Measurements from ENCODE around the gene SLC13A3.

SLC13A3 gene

GRCh38 chr20:46519471-46520068 is 131.7 kb downstream of the SLC13A3 start:
- no peak for TF ChIP-seq ZFX (IDR thresholded peaks at IDR 0.05)

DNA sequence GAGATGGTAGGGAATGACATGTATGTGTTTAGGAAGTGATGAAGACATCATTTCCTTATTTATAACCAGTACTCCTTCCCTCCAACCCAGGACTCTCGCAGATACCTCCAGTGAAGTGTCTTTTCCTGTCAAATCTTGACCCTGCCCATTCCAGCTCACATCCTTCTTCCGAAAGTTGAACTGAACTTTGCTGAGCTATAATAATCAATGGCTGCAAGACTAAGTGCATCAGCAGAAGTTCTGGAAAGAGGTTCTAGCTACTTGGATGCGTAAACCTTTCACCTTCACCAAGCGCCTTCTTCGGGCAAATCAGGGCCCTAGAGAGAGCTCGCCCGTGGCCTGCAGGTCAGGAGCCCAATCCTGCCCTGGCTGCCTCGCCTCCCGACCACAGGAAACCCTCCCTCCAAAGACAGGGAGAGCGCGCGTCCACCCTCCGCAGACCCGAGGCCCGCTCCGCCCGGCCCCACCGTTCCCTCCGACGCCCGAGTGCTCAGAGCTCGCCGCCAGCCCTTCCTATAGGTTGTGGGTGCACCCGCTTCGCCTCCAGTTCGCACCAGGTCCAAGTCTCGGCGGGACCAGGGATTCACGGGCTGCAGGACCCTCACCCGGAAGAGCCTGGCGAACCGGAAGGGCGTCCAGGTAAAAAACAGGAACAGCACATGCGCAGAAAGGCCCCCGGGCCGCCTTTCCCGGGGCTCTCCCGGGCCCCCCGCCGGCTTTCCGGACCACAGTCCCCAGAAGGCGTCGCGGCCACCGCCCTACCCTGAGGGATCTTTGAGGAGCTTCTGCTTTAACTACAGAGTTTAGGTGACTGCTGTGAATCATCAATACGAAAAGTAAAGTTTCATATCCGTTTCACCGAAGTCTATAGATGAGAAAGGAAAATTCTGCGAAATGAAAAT is 138.1 kb downstream of the SLC13A3 start, which contains the start of gene ZNF334:
Gene ZNF334 (minus strand): TSS at position 617 of the 902 bp plus-strand sequence. CDS start 1,457 bp downstream, outside the sequence.
- H3K27ac ChIP-seq, result peak within 1 kb of the TSS; percentile 34
- TF ChIP-seq, protein P1, sequence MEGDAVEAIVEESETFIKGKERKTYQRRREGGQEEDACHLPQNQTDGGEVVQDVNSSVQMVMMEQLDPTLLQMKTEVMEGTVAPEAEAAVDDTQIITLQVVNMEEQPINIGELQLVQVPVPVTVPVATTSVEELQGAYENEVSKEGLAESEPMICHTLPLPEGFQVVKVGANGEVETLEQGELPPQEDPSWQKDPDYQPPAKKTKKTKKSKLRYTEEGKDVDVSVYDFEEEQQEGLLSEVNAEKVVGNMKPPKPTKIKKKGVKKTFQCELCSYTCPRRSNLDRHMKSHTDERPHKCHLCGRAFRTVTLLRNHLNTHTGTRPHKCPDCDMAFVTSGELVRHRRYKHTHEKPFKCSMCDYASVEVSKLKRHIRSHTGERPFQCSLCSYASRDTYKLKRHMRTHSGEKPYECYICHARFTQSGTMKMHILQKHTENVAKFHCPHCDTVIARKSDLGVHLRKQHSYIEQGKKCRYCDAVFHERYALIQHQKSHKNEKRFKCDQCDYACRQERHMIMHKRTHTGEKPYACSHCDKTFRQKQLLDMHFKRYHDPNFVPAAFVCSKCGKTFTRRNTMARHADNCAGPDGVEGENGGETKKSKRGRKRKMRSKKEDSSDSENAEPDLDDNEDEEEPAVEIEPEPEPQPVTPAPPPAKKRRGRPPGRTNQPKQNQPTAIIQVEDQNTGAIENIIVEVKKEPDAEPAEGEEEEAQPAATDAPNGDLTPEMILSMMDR (conservative IDR thresholded peaks at IDR 0.05), result no peak
- TF ChIP-seq ZFX (IDR thresholded peaks at IDR 0.05), result no peak

More at GRCh38 chr20:46519471-46520068, 131.7 kb downstream of the SLC13A3 start:
- no peak overlapping the region for H3K27ac ChIP-seq

- TF ChIP-seq, protein P1 (conservative IDR thresholded peaks at IDR 0.05), result no peak
- no peak for TF ChIP-seq ZFX (IDR thresholded peaks at IDR 0.05)
Observed at GRCh38 chr20:46509523-46509922, 141.7 kb downstream of the SLC13A3 start.

More at GRCh38 chr20:46509523-46509922, 141.7 kb downstream of the SLC13A3 start:
- no peak overlapping the region for H3K27ac ChIP-seq

Measured in C4-2B (cell line).